ENCODE measurements around the gene MAN1A1.
"Not testable (repeated sequence)": the region's sequence is repeated elsewhere in the genome, so short reads cannot be mapped to it uniquely, and the experiment has no call there.

Gene MAN1A1

DNA sequence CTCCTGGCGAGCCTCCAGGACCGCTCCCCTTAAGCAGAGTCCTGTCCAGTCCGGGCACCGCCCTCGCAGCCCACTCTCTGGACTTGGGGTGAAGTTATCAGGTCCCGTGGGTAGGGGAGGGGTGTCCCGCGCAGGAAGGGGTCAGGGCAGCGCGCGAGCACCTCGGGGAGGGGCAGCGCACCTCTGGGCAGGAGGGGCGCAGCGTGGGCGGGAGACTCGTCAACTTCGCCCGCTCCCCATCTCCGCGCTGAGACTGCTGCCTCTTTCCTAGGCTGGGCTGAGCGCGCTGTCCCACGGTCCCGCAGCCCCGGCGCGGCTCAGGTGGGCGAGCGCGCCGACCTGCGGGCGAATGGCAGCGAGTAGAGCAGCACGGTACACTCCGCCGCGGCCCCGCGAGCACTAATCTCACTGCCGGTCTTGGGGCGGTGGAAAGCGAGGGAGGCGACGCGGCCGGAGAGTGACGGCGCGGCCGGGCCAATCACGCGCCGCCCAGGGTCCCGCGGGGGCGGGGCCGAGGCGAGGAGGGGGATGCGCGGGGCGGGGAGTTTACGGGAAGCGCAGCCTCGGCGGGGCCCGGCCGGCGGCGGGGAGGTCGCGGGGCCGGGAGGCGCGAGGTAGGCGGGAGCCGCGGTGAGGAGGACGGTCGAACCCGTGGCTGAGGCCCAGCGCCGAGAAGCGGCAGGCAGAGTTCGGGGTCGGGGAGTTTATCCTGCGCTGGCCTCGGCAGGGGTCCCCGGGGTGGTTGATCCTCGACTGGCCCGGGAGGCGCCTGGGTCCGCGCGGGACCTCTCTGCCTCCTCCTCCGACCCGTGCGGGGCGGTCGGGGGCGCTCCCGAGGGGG lies at the start of gene MAN1A1:
Gene MAN1A1, minus strand, starts transcription at position 401 of the 841 bp plus-strand sequence. CDS start 696 bp downstream, outside the sequence.
- in situ Hi-C loops (cut with MboI; ENCODE audit: low sequenced_read_pairs) = no loop called here

DNA sequence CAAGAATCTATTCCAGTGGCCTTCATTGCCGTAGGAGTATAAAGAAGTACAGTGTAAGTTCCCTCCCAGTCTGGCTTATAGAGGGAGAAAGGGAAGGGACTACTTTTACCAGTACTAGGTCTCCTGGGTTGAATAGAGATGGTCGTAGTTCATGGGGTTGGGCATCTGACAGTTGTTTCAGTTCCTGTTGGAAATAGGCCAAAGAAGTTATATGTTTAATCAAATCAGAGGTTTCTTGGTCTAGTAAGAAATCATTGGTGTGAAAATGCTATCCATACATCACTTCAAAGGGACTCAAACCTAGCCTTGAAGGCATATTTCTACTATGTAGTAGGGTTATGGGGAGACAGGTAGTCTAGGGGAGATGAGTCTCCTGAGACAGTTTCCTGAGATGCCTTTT lies 45.6 kb upstream of the MAN1A1 start:
- in situ Hi-C loops (cut with MboI; ENCODE audit: low sequenced_read_pairs) = no loop called here

DNA sequence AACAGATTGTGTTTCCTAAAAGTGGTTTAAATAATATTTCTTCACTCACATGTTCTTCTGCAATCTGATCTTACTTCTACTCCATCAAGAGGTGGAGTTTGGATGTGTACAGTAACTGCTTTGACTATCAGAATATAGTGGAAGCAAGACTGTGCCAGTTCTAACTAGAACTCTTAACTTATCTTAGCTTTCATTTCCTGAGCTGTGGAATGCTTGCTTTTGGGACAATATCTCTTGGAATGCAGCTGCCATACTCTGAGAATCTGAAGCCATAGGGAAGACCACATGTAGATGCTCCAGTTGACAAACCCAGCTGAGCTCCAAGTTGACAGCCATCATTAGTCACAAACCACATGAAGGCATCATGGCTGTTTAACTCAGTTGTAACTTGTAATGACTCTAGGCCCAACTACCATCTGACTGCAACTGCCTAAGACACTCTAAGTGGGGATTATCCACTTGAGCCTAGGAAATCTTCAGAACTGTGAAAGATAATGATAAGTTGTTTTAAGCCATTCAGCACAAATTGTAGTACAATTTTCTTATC lies 40.8 kb upstream of the MAN1A1 start:
- in situ Hi-C loops (cut with MboI; ENCODE audit: low sequenced_read_pairs) = no loop called here

DNA sequence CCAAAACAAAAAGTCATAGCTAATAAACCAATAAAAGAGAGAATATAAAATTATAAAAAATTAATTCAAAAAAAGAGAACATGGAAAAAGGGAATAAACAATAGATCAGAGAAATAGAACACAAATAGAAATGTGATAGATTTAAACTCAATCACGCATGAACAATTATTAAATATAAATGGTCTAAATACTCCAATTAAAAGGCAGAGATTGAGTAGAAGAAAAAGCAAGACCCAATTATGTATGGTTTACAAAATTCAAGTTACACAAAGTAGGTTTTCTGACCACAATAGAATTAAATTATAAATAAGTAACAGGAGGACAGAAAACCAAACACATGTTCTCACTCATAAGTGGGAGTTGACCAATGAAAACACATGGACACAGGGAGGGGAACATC lies 36.4 kb upstream of the MAN1A1 start:
- in situ Hi-C loops (cut with MboI; ENCODE audit: low sequenced_read_pairs) = no loop called here

DNA sequence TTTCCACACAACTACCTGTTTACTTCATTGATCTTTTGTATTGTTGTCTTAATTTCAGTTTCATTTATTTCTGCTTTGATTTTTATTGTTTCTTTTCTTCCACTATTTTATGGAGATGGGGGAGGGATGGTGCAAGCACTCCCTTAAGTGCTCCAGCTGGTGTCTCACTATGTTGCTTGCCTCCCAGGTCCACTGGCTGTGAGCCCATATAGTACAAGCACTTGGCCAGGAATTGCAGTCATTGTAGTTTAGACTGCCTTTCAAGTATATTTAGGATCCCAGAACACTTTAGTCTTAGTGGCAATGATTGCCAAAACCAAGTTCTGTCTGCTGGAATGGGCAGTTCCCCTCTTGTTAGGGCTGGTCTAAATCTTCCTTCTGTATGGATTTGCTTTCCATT lies 34.9 kb upstream of the MAN1A1 start:
- in situ Hi-C loops (cut with MboI; ENCODE audit: low sequenced_read_pairs) = no loop called here

DNA sequence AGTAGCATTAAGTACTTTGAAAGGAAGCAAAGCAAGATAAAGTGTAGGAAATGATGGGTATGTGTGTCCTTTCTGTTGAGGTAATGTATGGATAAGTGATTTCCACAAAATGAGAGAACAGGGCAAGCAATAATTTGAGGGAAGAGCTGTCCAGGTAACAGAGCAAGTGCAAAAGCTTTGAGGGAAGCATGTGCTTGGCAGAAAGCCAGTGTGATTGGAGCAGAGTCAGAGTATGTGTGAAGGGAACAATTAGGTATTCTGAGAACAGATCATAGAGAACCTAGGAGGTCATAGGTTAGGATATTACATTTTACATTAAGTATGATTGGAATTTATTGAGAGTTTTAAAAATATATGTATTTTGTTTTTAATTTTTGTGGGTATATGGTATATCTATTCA lies 30.2 kb upstream of the MAN1A1 start:
- in situ Hi-C loops (cut with MboI; ENCODE audit: low sequenced_read_pairs) = no loop called here

DNA sequence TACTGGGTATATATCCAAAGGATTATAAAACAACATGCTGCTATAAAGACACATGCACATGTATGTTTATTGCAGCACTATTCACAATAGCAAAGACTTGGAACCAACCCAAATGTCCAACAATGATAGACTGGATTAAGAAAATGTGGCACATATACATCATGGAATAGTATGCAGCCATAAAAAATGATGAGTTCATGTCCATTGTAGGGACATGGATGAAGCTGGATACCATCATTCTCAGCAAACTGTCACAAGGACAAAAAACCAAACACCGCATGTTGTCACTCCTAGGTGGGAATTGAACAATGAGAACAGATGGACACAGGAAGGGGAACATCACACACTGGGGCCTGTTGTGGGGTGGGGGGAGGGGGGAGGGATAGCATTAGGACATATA lies 27.5 kb upstream of the MAN1A1 start:
- in situ Hi-C loops (cut with MboI; ENCODE audit: low sequenced_read_pairs) = not testable (repeated sequence)

DNA sequence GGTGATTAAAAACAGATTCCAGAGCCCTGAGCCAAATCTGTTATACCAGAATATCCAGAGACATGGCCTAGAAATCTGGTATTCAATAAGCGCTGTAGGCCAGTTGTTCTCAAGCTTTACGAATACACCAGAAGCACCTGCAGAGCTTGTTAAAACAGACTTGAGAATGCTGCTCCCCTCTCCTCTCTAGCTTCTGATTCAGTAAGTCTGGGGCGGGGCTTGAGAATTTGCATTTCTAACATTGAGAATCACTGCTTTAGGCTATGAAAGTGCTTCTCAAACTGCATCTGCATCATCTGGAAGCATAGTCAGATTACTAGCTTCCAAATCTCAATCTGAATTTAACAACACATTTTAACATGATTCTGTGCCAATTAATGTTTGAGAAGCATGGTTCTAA lies 20.5 kb upstream of the MAN1A1 start:
- in situ Hi-C loops (cut with MboI; ENCODE audit: low sequenced_read_pairs) = no loop called here

DNA sequence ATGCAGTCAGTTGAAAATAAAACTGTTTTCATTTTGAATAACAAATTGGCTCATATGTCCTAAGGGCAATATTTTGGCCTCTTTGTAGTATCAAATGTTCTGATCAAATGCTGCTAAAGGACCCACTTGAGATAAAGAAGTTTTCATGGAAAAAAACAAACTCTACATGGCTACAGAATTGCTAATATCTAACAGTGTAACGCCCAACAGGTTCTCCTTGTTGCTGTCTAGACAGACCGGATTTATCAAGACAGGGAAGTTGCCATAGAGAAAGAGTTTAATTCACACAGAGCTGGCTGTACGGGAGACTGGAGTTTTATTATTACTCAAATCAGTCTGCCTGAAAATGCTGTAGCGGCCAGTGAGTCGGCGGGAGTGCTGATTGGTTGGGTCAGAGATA lies 19.4 kb upstream of the MAN1A1 start:
- in situ Hi-C loops (cut with MboI; ENCODE audit: low sequenced_read_pairs) = no loop called here

DNA sequence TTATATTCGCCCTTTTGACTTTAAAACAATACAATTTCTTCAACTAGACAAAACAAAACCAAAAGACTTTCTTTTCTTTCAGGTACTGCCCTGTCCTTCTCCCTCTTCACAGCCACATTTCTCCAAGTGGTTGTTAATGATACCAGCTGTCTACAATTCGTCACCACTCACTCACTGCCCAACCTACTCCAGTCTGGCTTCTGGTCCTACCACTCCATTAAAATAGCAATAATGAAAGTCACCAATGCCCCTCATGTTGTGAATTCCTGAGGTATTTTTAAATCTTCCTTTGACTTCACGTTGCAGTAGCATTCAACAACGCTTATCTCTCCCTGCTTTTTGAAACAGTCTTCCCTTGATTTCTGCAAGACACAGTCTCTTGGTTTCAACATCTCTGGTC lies 11.6 kb upstream of the MAN1A1 start:
- in situ Hi-C loops (cut with MboI; ENCODE audit: low sequenced_read_pairs) = no loop called here

DNA sequence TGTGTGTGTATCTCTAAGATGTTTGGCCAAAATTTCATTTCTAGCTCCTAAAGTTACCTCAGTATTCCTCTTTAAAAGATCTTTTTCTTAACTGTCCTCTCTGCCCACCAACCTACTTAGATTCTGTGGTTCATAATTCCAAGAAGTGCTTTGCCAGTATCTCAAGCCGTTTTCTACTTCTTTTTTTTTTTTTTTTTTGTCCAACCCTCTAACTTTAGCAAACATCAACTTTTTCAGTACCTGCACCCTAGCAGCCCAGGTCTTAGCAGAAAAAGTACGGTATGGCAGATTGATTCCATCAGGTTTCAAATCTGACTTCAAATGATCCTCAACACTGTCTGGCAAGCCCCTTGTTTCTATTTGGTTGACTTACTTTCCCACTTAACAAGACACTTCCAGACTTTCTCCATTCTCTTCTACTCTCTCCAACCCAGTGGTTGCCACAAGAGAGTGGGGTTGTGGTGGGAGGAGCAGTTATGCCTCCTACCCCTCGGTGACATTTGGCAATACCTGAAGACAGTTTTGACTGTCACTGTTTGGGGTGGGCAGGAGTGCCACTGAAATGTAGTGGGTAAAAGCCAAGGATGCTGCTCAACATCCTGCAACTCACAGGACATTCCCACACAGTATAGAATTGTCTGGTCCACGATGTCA lies 10.8 kb upstream of the MAN1A1 start:
- in situ Hi-C loops (cut with MboI; ENCODE audit: low sequenced_read_pairs) = no loop called here

DNA sequence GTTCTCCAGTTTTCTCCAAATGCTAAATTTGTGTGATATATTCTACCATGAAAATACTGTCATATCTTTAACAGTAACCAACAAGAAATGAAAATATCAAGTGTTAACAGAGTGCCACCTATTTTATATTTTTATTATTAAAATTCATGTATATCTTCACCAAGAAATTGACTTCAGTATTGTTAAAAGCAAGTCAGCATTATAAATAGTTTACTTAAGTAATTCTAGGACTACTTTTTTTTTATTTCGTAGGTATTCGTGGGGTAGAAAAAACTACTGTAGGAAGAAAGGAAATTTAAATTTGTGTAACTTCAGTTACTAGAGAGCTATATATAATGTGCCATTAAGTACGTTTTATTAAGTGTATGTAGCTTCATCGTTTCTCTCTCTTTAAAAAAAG lies 6.3 kb upstream of the MAN1A1 start:
- in situ Hi-C loops (cut with MboI; ENCODE audit: low sequenced_read_pairs) = no loop called here

DNA sequence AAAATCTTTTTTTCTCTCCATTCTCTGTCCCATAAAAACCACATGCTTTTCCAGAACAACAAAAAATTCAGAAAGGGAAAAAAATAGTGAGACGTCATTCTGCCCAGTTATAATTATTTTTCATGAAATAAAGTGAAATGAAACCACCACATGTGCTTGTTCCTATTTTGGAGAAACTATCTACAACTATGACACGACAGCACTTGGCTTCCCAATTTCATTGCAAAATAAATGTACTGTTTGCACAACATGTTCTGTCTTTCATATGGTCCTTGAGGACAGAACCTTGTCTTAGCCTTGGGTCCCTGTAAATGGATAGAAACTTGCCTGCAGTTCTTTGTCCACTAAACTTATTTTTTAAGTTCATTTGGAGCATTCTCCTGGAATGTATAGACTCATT lies 5.6 kb upstream of the MAN1A1 start:
- in situ Hi-C loops (cut with MboI; ENCODE audit: low sequenced_read_pairs) = no loop called here

DNA sequence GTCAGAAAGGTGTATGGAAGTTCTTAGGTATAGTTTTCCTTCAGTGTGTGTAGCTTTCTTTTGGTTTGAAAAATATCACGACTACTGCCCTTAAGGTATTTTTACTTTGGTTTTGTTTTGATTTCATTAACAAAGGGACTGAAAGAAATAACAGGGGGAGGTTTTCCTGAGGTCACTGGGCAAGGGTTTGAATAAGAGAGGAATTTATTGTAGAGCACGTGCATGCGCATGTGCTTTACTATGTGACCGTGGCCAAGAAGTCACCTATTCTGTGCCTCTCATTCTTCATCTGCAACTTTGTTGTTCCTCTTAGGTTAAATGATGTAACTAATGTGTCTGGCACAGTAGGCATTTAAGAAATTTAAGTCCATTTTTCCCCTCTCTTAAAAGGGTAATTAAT lies 4.1 kb upstream of the MAN1A1 start:
- in situ Hi-C loops (cut with MboI; ENCODE audit: low sequenced_read_pairs) = no loop called here

DNA sequence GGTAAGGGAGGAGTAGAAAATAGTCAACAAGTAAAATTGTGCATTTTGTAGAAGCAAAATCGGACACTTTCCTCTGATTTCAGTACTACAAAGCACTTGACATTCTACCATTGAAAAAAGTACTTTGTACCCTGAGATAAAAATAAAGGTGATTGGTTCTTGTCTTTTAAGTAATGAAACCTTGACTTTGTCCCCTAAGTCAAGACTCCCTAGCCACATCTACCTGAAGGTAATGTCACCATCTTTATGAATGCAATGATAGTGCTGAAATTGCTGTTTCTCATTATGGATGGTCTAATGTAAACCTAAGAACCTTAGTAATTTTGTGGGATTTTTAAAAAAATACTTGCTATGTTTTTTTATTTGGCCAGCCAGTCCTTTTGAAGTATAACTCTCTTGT lies 2.4 kb upstream of the MAN1A1 start:
- in situ Hi-C loops (cut with MboI; ENCODE audit: low sequenced_read_pairs) = no loop called here

DNA sequence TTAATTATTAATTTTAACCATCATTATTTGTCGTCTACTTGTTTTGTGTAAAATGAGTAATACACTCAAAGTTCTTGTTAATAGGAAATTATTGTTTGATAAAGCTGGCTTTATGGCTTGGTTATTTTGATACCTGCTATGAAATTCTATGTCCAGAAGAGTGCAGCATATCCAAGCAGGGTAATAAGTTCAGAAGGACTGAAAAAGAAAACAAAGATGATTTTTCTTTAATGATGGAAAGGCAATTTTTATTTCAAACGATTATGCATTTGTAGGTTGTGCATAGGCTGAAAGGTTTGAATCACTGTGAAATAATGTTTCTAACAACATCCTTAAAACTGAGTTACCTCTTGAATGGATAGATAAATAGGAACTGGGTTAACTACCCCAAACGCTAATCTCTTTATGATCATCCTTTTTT lies 1.4 kb upstream of the MAN1A1 start:
- in situ Hi-C loops (cut with MboI; ENCODE audit: low sequenced_read_pairs) = no loop called here

DNA sequence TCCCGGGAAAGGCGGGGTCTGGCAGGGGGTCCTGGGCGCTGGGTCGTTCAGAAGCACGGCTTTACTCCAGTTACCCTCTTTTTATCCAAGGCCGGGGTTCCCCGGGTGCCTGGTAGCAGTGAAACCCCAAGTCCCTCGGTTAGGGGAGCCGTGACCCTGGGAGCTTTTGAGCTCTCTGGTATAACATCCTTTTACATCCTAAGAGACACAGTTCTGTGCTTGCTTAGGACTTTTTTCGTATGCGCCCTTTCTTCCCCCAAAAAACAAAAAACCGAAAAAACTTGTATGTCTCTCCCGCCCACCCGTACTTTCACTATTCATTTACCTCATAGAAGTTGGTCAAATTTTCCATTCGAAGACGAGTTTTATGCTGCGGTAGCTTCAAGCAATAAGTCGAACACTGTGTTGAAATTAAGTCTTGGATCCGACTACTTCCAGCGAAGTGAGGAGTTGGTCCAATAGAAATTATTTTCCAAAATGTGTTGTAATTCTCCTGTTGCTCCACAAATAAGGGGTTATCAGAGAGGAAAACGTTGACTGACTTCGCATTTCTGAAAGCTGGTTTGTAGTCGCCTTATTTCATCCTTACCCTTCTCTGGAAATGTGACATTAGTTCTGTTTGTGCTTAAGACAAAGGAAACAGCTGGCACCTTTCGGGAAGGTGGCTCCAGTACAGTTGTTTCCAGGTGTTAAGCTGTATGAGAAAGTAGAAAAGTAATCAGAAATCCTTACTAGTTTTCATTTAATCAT lies 816 bp upstream of the MAN1A1 start:
- in situ Hi-C loops (cut with MboI; ENCODE audit: low sequenced_read_pairs) = no loop called here

DNA sequence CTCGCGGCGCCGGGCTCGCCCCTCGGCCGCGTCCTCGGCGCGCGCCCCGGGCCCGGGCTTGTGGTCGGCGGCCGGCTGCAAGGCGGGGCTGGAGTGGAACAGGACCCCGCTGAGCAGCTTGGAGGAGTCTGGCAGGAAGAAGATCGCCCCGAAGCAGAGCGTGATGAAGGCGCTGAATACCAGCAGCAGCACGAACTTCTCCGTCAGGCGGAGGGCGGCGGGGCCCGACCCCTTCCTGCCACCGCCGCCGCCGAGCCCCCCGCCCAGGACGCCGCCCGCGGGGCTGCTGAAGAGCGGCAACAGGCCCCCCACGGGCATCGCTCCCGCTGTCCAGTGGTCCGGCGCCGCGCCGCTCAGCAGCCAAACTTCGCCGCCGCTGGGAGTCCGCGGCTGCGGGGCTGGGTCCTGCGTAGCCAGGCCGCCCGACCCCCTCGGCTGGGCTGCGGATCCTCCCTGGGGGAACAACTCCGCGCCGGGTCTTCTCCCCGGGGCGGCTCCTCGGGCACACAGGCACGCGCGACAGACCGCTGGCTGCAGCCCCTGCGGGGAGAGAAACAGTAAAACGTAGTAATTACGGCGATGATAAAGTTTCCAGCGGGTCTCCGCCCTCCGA lies 707 bp downstream of the MAN1A1 start:
- in situ Hi-C loops (cut with MboI; ENCODE audit: low sequenced_read_pairs) = no loop called here

DNA sequence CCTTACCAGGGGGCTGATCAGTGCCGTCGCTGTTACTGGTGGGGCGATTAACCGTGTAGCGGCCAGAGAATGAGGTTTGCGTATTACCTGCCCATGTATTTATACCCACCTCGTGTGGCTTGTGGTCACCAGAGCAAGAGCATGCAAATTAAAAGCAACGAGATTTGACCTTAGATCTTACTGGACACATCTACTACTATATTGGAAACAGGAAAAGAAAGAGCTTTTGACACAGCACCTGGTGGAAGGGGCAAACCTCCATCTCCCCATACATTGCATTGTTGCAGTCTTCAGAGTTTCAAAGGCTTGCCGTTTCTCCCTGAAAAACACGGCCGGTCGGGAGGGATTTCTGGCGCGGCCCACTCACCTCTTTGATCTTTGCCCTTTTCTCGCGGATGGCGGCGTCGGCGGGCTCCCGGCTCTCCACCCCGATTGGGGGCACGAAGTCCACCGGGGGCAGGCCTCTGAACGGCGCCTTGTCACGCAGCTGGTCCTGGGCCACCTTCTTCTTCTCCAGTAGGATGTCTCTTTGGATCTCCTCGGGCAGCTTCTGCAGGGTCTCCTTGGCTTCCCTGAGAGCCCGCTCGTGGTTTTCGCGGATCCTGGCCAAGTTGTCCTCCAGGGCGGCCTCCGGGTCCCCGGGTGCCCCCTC lies 1.3 kb downstream of the MAN1A1 start:
- in situ Hi-C loops (cut with MboI; ENCODE audit: low sequenced_read_pairs) = no loop called here

DNA sequence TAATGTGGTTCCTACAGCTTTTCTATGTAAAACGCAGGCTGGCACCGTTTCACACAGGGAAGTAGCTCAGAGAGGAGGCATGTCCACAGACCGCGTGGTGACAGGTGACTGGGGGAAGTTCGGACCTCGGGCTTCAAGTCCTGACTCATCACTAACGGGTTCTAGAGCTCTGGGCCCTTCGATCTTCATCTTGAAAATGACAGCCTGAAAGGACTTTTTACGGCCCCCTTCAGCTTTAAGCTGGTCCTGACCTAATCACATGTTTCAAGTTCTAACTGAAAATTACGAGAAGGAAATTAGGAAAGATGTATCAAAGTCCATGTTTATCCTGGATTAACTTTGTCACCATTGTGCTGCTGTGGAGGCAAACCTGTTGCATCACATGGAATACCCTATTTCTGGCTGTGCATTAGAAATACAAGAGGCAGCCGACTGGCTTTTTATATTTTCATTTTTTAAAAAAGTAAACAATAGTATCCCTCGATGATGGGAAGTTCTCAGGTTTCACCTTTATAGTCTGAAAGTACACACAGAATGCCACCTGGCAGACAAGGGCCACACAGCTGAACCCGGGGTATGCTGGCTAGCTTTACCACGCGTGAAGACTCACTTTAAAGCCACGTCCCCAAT lies 2.0 kb downstream of the MAN1A1 start:
- in situ Hi-C loops (cut with MboI; ENCODE audit: low sequenced_read_pairs) = no loop called here
